Right cardiac atrium (tissue), 5 donors: Measurements from ENCODE around the gene KIAA0513. TPM values are rescaled to one million over a fixed set of nuclear protein-coding genes. Genes with fewer than 3 reads are reported as not detected.
"Not testable (repeated sequence)": the region's sequence is repeated elsewhere in the genome, so short reads cannot be mapped to it uniquely, and the experiment has no call there.

Experiments used
- ATAC-seq, 2 donors: fragments of 200-7000 bp; cut with Tn5 transposase; one replicate each; pipeline versions ENCODE4 v1.8.0 to v1.9.1; 2020; ENCODE audit warnings: moderate library complexity in 2 of 2, mild to moderate bottlenecking in 1 of 2
- DNase-seq, 3 donors: peaks; one replicate each; pipeline ENCODE4 v3.0.0-alpha.2; 2020
- H3K27ac ChIP-seq: one replicate; pipeline ENCODE4 v1.5.1; 2013; ENCODE audit warnings: mild to moderate bottlenecking, low read length, control low read depth, moderate library complexity
- H3K27me3 ChIP-seq: one replicate; pipeline ENCODE4 v1.6.1; 2013; ENCODE audit not compliant: control insufficient read depth, insufficient read depth
- H3K4me1 ChIP-seq: one replicate; pipeline ENCODE4 v1.6.1; 2013; ENCODE audit warnings: low read length; ENCODE audit not compliant: control insufficient read depth, insufficient read depth
- H3K4me3 ChIP-seq: one replicate; pipeline ENCODE4 v1.5.1; 2013; ENCODE audit warnings: low read length, control low read depth
- H3K9me3 ChIP-seq: one replicate; pipeline ENCODE4 v1.6.1; 2013; ENCODE audit warnings: low read length; ENCODE audit not compliant: control insufficient read depth
- WGBS: extraction: QIAGEN DNeasy Blood & Tissue Kit; methylation state at CpG from one replicate; pipeline ENCODE4 v1.1.7; 2013; 5-methylcytosine and 5-hydroxymethylcytosine counted together
- intact Hi-C, 4 donors: fragments of 100-400 bp; cut with DNase I; formaldehyde crosslinking; loops; one replicate each; pipeline versions ENCODE4 v1.11.0 to v1.14.0; 2022 to 2023
- polyA plus RNA-seq: library from polyadenylated mRNA; stranded (reverse); fragments of 200-250 nt; gene quantifications from one replicate; pipeline ENCODE4 v1.2.3, GENCODE V29; 2013
- total RNA-seq, 4 donors: library from RNA; stranded (reverse); fragmentation: NEBNext Ultra II Directional; extraction: Animal tissue kit (Norgen Biotek cat#: 25700); gene quantifications; one replicate each; pipeline ENCODE4 v1.2.1, GENCODE V29; 2021
- donor health status: healthy with polysubstance abuse.
- donor health status: DM: no; HTN: yes; CAD: no.
- donor health status: DM: no; HTN: no; CAD: no.
- donor health status: DM: no; HTN: yes; CAD: no; lungs with severe emphysema.
- donor health status: DM: yes; HTN: yes; CAD: no.

KIAA0513 gene
- total and polyA plus RNA-seq, 5 donors: 6.7 to 13.5 (median 12.2) TPM

DNA sequence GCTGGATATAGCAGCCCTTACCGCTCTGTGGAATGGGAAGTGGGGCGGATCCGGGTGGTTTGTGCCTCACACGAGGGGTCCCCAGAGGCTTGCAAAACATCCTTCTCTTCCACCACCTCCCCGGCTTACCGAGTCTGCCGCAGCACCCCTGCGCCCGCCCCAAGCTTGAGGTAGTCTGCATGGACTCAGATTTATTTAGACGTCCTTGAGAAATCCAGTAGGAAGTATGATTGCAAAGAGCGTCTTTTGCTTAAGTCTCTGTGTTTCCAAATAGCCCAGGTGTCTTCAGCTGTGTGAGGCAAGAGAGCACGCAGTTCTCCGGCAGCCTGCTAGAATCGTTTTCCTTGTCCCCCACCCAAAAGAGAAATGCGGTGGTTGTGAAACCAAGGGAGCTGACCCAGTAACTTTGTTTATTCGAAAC is 2.4 kb downstream of the KIAA0513 start:
- 75% methylated on average over 16 of the region's 16 CpGs for WGBS
- intact Hi-C loops: no loop called here
- no peaks in the 10 kb centered on the region for H3K27me3 ChIP-seq
- H3K4me1 ChIP-seq: peaks cover 2% of the 10 kb centered on the region
- no peaks in the 10 kb centered on the region for H3K9me3 ChIP-seq
- no peak overlapping the region for H3K4me3 ChIP-seq
- H3K27ac ChIP-seq: no peak overlapping the region
- DNase-seq (peak in 1 of 3 donors; percentile 50), ATAC-seq (no peak)

DNA sequence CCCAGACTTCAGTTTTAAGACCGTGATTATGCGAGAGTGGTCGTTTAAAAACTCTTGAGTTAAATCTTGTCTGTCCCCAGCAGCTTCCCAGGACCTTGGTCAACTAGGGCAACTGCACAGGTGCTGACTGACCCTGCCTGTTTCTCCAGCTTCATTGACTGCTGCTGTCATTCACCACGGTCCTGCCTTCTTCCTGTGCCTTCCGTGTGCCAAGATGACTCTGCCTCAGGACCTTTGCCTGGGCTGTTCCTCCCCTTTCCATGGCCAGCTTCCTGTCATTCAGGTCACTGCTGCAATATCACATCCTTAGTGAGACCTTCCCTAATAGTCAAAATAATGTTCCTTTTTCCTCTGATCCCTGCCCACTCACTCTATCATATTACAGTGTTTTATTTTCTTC is 3.9 kb downstream of the KIAA0513 start:
- 80% methylated on average over 5 of the region's 5 CpGs for WGBS
- Histone ChIP-seq H3K9me3 (no peaks in the 10 kb centered on the region), H3K27me3 (no peaks in the 10 kb centered on the region), H3K4me3 (no peak overlapping the region), H3K4me1 (peaks cover 2% of the 10 kb centered on the region), H3K27ac (no peak overlapping the region)
- ATAC-seq (no peak), DNase-seq (peak in 1 of 3 donors; percentile 24)
- intact Hi-C loops: no loop called here

DNA sequence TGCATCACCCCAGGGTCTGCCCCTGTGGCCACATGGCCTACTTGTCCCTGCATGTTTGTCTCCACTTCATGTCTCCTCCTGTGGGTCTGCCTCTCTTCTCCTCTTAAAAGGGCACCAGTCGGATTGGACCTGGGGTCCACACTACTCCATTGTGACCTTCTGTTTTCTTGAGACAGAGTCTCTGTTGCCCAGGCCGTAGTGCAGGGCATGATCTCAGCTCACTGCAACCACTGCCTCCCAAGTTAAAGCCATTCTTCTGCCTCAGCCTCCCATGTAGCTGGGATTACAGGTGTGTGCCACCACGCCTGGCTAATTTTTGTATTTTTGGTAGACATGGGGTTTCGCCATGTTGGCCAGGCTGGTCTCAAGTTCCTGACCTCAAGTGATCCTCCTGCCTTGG is 4.6 kb downstream of the KIAA0513 start:
- DNase-seq, H3K9me3 ChIP-seq, H3K4me3 ChIP-seq, intact Hi-C loops, ATAC-seq, H3K4me1 ChIP-seq, H3K27me3 ChIP-seq, H3K27ac ChIP-seq: not testable (repeated sequence)
- WGBS: 98% methylated on average over 4 of the region's 4 CpGs

DNA sequence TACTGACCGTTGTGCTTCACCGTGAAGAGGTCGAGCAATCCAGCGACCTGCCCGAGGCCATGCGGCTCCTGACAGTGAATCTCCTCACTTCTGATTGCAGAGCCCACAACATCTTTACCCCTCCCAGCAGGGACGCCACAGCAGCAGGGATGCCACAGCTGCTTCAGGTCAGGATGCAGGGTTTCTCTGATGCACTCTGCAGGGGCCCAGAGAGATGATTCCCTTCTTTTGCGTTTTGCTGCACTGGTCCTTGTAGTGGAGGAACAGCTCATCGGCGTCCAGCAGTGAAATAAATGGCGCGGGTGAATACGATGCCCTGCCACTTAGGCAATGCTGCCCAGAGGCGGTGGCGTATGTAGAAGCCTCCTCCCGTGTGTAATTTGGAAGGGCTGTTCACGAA is 5.6 kb downstream of the KIAA0513 start:
- Histone ChIP-seq H3K4me1 (peaks cover 1% of the 10 kb centered on the region), H3K9me3 (no peaks in the 10 kb centered on the region), H3K27ac (no peak overlapping the region), H3K27me3 (no peaks in the 10 kb centered on the region), H3K4me3 (no peak overlapping the region)
- DNase-seq (peak in 1 of 3 donors; percentile 25), ATAC-seq (no peak)
- 90% methylated on average over 17 of the region's 17 CpGs for WGBS
- intact Hi-C loops: no loop called here

DNA sequence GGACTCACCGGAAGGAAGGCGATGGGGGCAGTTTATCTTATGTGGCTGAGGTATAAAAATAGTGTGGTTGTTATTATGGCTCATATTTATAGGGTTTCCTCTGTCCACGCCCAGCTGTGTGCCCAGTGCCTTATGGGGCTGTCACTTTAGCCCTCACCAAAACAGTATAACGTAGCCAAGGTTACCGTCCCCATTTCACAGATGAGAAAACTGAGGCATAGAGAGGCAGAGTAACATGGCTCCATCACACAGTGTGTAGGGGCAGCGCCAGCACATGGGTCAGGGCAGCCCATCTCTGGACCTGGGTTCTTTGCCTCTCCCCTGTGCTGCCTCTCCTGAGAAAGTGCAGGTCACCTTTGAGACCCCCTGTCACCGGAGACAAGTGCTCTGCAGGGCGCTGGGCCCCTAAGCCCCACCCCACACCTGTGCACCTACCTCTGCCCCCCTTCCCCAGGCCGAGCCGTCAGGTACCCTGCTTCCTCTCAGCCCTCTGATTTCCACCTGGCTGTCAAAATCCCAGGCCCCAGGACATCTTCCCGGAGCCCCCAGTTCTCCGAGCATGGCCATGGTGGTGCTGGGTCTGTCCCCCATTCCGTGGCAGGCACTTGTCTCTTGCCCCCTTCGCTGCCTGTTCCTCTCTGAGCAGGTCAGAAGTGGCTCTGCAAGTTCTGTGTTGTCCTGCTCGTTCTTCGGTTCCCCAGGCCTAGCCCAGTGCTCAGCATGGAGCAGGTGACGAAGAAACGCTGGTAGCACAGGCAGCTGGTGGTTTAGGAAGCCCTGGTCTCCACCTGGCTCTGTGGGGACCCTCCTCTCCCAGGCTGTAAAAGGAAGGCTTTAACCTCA is 7.2 kb downstream of the KIAA0513 start:
- 89% methylated on average over 18 of the region's 18 CpGs for WGBS
- intact Hi-C loops: no loop called here
- H3K4me1 ChIP-seq: no peaks in the 10 kb centered on the region
- no peak overlapping the region for H3K4me3 ChIP-seq
- ATAC-seq (peak in 1 of 2 donors; percentile 22), DNase-seq (peak in 1 of 3 donors; percentile 38)
- H3K27ac ChIP-seq: no peak overlapping the region
- H3K9me3 ChIP-seq: no peaks in the 10 kb centered on the region
- H3K27me3 ChIP-seq: no peaks in the 10 kb centered on the region

DNA sequence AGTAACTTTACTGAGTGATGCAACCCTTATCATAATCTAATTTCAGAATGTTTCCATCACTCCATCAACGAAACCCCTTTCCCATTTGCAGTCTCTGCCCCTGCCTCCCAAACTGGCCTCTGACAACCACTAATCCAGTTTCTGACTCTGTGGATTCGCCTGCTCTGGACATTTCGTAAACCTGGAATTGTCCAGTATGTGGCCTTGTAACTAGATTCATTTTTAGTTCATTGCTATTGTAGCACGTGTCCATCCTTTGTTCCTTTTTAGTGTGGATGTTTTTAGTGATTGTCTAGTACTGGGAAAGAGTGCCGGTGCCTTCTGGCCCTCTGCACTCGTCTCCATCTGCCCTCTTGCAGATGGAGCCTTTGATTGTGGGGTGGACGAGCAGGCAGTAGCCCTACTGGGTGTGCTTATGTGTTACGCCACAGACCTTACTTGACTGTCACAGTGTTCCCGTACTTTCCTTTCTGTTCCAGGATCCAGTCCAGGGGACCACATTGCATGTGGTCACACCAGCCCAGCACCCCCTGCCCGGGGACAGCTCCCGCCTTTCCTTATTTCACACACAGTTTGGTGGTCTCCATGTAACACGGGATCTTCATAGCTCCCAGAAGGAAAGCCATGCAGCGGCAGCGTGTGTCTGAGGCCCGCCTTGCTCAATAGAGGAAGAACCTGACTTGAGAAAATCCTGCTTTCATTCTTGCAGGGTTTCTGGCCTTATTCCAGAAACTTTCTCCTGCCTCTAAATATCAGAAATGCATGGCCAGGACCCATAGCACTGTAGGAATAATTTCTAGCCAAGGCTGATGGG is 8.8 kb downstream of the KIAA0513 start:
- DNase-seq: peak in 1 of 3 donors; percentile 53
- WGBS: 82% methylated on average over 15 of the region's 15 CpGs
- Histone ChIP-seq H3K9me3 (no peaks in the 10 kb centered on the region), H3K27me3 (no peaks in the 10 kb centered on the region), H3K4me3 (no peak overlapping the region), H3K27ac (no peak overlapping the region), H3K4me1 (no peaks in the 10 kb centered on the region)
- intact Hi-C loops: no loop called here
- no peak for ATAC-seq

DNA sequence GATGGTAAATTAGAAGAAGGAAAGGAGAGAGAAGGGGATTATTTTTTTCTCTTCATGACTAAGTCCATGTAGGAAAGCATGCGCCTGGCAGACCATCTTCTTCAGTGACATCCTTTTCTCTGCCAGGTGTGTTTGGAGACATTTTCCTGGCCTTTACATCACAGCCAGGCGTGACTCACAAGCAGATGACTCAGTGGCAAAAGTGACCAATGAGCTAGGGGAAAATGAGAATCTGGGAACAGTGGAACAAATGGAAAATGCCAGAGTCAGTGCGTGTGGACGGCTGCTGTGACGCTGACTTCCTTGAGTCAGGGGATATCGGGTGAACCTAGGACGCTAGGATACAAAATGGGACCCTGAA is 9.4 kb downstream of the KIAA0513 start:
- DNase-seq (peak in 1 of 3 donors; percentile 7), ATAC-seq (peak in 1 of 2 donors; percentile 42)
- 89% methylated on average over 7 of the region's 7 CpGs for WGBS
- intact Hi-C loops: no loop called here
- no peaks in the 10 kb centered on the region for H3K4me1 ChIP-seq
- no peaks in the 10 kb centered on the region for H3K27me3 ChIP-seq
- H3K27ac ChIP-seq: no peak overlapping the region
- H3K4me3 ChIP-seq: no peak overlapping the region
- H3K9me3 ChIP-seq: no peaks in the 10 kb centered on the region

DNA sequence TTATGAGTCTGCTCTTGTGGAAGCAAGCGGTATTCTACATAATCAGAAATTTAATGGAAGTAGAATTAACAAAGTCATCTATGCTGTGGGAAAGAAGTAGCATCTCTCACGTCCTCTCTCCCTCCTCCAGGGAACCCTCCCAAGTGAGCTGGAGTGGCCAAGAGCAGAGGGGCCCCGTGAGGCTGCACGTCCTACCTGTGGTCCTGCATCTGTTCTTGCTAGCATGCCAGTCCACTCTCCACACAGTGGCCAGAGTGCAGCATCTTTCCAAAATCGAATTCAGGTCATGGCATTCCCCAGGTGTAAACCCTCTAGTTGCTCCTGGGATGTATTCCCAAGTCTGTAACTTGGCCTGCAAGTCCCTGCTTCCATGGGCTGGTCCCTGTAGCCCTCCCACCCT is 10.1 kb downstream of the KIAA0513 start:
- Histone ChIP-seq H3K4me3 (no peak overlapping the region), H3K9me3 (no peaks in the 10 kb centered on the region), H3K27me3 (no peaks in the 10 kb centered on the region), H3K4me1 (no peaks in the 10 kb centered on the region), H3K27ac (no peak overlapping the region)
- ATAC-seq (no peak), DNase-seq (peak in 1 of 3 donors; percentile 6)
- 89% methylated on average over 5 of the region's 5 CpGs for WGBS
- intact Hi-C loops: no loop called here

DNA sequence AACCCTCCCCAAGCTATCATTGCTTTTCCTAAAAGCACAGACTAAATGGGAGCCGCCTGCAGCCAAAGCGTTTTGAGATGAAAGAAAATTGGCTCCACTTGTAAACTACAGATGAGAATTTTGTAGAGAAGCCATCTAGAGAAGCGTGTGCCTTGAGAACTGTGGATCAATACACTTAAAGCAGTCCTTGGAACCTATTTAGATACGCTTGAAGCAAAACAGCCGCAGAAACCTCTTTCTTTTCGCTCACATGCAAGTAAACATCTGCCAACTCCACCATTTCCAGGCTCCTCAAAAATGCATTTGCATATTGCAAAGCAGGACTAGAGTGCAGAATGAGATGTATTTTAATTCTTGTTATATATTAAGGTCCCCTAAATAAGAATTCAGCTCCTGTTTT is 13.1 kb downstream of the KIAA0513 start:
- WGBS: 88% methylated on average over 6 of the region's 6 CpGs
- DNase-seq: no peak
- H3K4me1 ChIP-seq: no peaks in the 10 kb centered on the region
- no peak overlapping the region for H3K4me3 ChIP-seq
- ATAC-seq: no peak
- no peaks in the 10 kb centered on the region for H3K9me3 ChIP-seq
- intact Hi-C loops: no loop called here
- H3K27ac ChIP-seq: no peak overlapping the region
- no peaks in the 10 kb centered on the region for H3K27me3 ChIP-seq

DNA sequence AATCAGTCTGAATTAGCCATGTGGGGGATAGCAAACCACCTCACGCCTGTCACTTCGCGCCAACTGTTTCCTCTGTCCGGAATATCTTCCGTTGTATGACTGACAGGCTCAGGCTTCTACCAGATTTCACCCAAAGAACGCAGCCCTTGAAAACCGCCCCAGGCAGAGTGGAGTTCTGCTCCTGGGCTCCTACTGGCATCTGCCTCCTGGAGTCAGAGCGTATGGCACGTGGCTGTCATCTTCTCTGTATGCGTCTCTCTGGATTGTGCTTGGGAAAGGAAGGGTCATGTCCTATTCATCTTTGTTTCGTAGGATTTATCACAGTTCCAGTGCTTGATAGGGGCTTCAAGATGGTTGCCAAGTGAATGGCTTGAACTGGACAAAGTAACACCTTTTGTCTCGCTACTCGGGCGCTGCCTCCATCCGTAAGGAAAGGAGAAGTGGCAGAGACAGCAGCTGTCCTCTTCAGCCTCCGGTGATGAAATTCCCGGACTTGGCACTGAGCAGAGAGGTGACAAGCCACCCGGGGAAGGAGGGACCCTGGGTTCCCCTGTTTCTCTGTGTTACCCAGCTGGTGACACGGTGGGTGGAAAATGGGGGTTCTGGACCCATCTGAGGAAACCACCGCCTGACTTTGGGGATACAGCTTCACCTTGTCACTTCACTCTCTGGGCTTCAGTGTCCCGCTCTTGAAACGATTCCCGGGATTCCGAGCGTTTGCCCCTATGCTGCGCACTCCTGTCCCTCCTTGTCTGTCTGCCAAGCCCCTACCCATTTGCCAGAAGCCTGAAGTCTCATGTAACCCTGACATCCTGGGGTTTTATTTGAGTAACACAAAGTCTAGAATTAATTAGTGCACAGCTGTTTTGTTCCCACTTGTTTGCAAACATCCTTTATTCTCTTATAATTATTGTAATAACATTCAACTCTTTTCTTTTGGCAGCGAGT is 13.9 kb downstream of the KIAA0513 start:
- intact Hi-C loops: no loop called here
- no peak overlapping the region for H3K27ac ChIP-seq
- H3K4me3 ChIP-seq: no peak overlapping the region
- WGBS: 64% methylated on average over 27 of the region's 27 CpGs
- ATAC-seq (no peak), DNase-seq (peak in 1 of 3 donors; percentile 9)
- no peaks in the 10 kb centered on the region for H3K9me3 ChIP-seq
- H3K27me3 ChIP-seq: no peaks in the 10 kb centered on the region
- no peaks in the 10 kb centered on the region for H3K4me1 ChIP-seq
